T-cell (primary cell): ENCODE data around the gene CCDC70. TPM values are rescaled to one million over a fixed set of nuclear protein-coding genes. Genes with fewer than 3 reads are reported as not detected.
"Not testable (repeated sequence)": the region's sequence is repeated elsewhere in the genome, so short reads cannot be mapped to it uniquely, and the experiment has no call there.

ENCODE experiments used
- ATAC-seq, 4 experiments: fragments of 200-7000 bp in 3 of 4; fragments of 150-1000 bp in 1 of 4; cut with Tn5 transposase; replicated peaks in 1 of 4; 1 replicate in 3 of 4; 2 replicates in 1 of 4; pipeline ENCODE4 v1.10.0; 2021; ENCODE audit warnings: moderate library complexity in 3 of 4, mild to moderate bottlenecking in 2 of 4, moderate number of reproducible peaks in 1 of 4
- CTCF ChIA-PET, 2 donors: fragments of 300-600 bp; sonication (Branson Sonifier 250); formaldehyde crosslinking; loops; one replicate each; lab custom pipeline; 2022; ENCODE audit warnings: antibody characterized with exemption in 2 of 2; lab: Charles Lee
- POLR2A ChIA-PET, 2 donors: fragments of 300-600 bp; sonication (Branson Sonifier 250); formaldehyde crosslinking; loops; one replicate each; lab custom pipeline; 2022; ENCODE audit warnings: antibody characterized with exemption in 2 of 2; lab: Charles Lee
- DNase-seq, 35 experiments: peaks; one replicate each; pipeline versions ENCODE4 v3.0.0 to v3.0.0-alpha.2; 2013 to 2023
- H3K27ac ChIP-seq: one replicate; pipeline ENCODE4 v1.5.1; 2013; ENCODE audit warnings: low read length
- H3K27me3 ChIP-seq, 2 experiments: replicated peaks in 1 of 2; 1 replicate in 1 of 2; 2 replicates in 1 of 2; pipeline versions ENCODE4 v1.6.1 to v1.7.0; 2013; ENCODE audit warnings: low read length in 1 of 2, mixed read lengths in 1 of 2; ENCODE audit not compliant: control insufficient read depth in 2 of 2, insufficient read depth in 2 of 2; ENCODE audit errors: extremely low read depth in 1 of 2
- H3K36me3 ChIP-seq, 2 donors: 1 replicate in 1 of 2; 2 replicates in 1 of 2; pipeline versions ENCODE4 v1.6.1 to v1.7.0; 2013; ENCODE audit warnings: low read length in 1 of 2; ENCODE audit not compliant: control insufficient read depth in 2 of 2, insufficient read depth in 1 of 2; ENCODE audit errors: extremely low read depth in 1 of 2
- H3K4me1 ChIP-seq, 2 experiments: 1 replicate in 1 of 2; 2 replicates in 1 of 2; pipeline versions ENCODE4 v1.6.1 to v1.7.0; 2013; ENCODE audit warnings: low read length in 2 of 2, mixed read lengths in 1 of 2; ENCODE audit not compliant: insufficient read depth in 2 of 2, control insufficient read depth in 1 of 2; ENCODE audit errors: extremely low read depth in 1 of 2
- H3K4me3 ChIP-seq, 2 donors: 1 replicate in 1 of 2; 2 replicates in 1 of 2; pipeline versions ENCODE4 v1.5.1 to v1.7.0; 2013; ENCODE audit warnings: mild to moderate bottlenecking in 2 of 2, low read length in 1 of 2, moderate library complexity in 1 of 2; ENCODE audit not compliant: control insufficient read depth in 1 of 2; ENCODE audit errors: extremely low read depth in 1 of 2
- H3K9me3 ChIP-seq: 2 replicates; pipeline ENCODE4 v1.7.0; 2013
- H3K27ac Mint-ChIP-seq, 2 donors: one replicate each; pipeline ENCODE4 v1.8.0; 2020 to 2021; ENCODE audit warnings: mild to moderate bottlenecking in 2 of 2, mixed read lengths in 2 of 2
- H3K27me3 Mint-ChIP-seq, 2 donors: one replicate each; pipeline ENCODE4 v1.8.0; 2021 to 2022; ENCODE audit warnings: mixed read lengths in 2 of 2
- H3K36me3 Mint-ChIP-seq: one replicate; pipeline ENCODE4 v1.8.0; 2021; ENCODE audit warnings: mixed read lengths
- H3K4me1 Mint-ChIP-seq, 3 donors: one replicate each; pipeline ENCODE4 v1.8.0; 2020 to 2022; ENCODE audit warnings: mixed read lengths in 3 of 3, mild to moderate bottlenecking in 1 of 3
- H3K4me3 Mint-ChIP-seq, 3 donors: one replicate each; pipeline ENCODE4 v1.8.0; 2020 to 2022; ENCODE audit warnings: mild to moderate bottlenecking in 3 of 3, mixed read lengths in 3 of 3, moderate library complexity in 3 of 3
- H3K9me3 Mint-ChIP-seq, 3 donors: one replicate each; pipeline ENCODE4 v1.8.0; 2020 to 2022; ENCODE audit warnings: mixed read lengths in 3 of 3
- whole genome bisulfite sequencing: methylation state at CpG from one replicate; pipeline ENCODE4 v1.1.5; 2013; ENCODE audit warnings: missing lambda C conversion rate; ENCODE audit not compliant: insufficient coverage; 5-methylcytosine and 5-hydroxymethylcytosine counted together
- total RNA-seq, 35 experiments: library from RNA in 6 of 35; stranded (reverse) in 6 of 35; fragments of 120-200 nt in 1 of 35; gene quantifications; one replicate each; pipeline versions ENCODE4 v1.2.1 to v1.2.4 and lab custom pipeline; 2013 to 2026

CCDC70 gene
- total RNA-seq, 5 donors from 2014 or later (not counting 1 experiment from before 2014, with no cell fraction given): not detected

DNA sequence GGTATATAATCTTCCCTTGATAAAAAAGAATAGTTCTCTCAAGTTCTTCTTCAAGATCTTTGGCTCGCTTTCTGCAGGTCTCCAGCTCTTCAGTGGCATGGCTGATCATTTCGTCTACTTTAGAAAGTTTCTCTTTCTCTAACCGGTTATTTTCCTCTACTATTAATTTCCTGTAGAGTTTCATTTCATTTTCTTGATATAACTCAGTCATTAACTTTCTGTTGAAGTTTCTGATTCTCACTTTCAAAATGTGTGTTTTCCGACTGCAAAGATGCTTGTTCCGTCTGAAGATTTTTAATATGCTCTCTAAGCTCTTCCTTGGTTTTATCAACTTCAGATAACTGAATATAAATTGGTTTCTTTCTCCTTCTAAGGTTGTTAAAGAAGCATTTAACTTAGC, 47.5 kb downstream of the CCDC70 start:
- WGBS: no CpG with 5 or more reads among the region's 5 CpGs
- not testable (repeated sequence) for H3K4me1 ChIP-seq, H3K9me3 Mint-ChIP-seq, H3K27ac ChIP-seq, H3K27me3 ChIP-seq, H3K4me3 ChIP-seq, DNase-seq, H3K36me3 Mint-ChIP-seq, H3K9me3 ChIP-seq, H3K27me3 Mint-ChIP-seq, ATAC-seq, H3K36me3 ChIP-seq
- peaks cover 13 to 20% (median 20%) of the 10 kb centered on the region in 3 donors for H3K4me1 Mint-ChIP-seq
- CTCF ChIA-PET: interaction anchor here in 1 of 2 donors (0.5 kb wide), 1 partner anchor 51 kb away, joined by 3 read pairs; no protein-coding TSS in a partner anchor
- peak overlapping the region in 1 of 2 donors; percentile 12 for H3K27ac Mint-ChIP-seq
- POLR2A ChIA-PET: interaction anchor here in 1 of 2 donors (0.6 kb wide), 1 partner anchor 95 kb away, joined by 3 read pairs; no protein-coding TSS in a partner anchor
- peak overlapping the region; percentile 25 to 55 (median 26) for H3K4me3 Mint-ChIP-seq

DNA sequence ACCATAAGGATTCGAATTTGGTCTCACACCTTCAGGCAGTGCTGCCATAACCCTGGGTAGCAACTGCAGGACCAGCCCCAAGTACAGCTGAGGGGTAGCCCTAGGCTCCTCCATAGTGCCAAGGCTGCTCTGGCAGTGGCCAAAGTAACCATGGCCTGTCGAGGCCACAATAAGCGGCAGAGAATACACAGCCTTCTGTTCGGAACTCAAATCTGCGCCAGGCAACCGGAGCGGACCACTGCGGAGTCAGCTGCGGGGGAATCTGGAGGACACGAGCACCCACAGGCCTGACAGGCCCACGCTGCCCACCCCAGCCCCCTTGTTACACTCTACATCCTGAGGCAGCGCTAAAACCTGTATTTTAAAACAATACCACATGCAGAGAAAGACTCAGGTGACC, 48.7 kb downstream of the CCDC70 start:
- WGBS: 97% methylated on average over 12 of the region's 12 CpGs
- no peak for DNase-seq
- no peaks in the 10 kb centered on the region for H3K27me3 Mint-ChIP-seq
- H3K36me3 ChIP-seq: no peaks in the 10 kb centered on the region
- H3K36me3 Mint-ChIP-seq: no peaks in the 10 kb centered on the region
- peaks cover 0 to 5% of the 10 kb centered on the region in 2 experiments for H3K27me3 ChIP-seq
- H3K4me1 ChIP-seq: no peaks in the 10 kb centered on the region
- H3K4me3 ChIP-seq: no peak overlapping the region
- H3K4me1 Mint-ChIP-seq: peaks cover 13 to 20% (median 20%) of the 10 kb centered on the region in 3 donors
- no peak overlapping the region for H3K27ac ChIP-seq
- no peak overlapping the region for H3K27ac Mint-ChIP-seq
- ChIA-PET POLR2A (interaction anchor here in 1 of 2 donors (1.2 kb wide), 1 partner anchor 11 kb away, joined by 4 read pairs; no protein-coding TSS in a partner anchor), CTCF (interaction anchor here in 1 of 2 donors (0.5 kb wide), 1 partner anchor 230 kb away, joined by 3 read pairs; no protein-coding TSS in a partner anchor)
- H3K4me3 Mint-ChIP-seq: no peak overlapping the region
- no peaks in the 10 kb centered on the region for H3K9me3 Mint-ChIP-seq
- ATAC-seq: no peak
- no peaks in the 10 kb centered on the region for H3K9me3 ChIP-seq

DNA sequence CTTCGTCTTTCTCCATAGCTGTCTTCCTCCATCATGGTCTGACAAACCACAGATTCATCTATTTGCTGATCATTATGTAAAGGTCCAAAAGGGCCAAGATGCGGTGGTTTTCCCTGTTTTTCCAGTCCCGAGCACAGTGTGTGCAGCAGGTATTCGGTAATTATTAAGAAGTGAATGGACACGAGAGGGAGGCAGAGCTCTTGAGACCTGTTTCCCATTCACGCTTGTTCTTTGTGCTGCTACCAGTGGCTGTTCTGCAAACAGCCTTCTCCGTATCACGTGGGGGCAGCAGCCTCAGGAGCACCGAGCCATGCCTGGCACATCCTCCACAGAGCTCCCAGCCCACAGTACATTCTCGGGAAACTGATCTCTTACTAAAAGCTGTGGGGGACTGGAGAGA, 50.3 kb downstream of the CCDC70 start:
- WGBS: 100% methylated on average over 4 of the region's 10 CpGs

DNA sequence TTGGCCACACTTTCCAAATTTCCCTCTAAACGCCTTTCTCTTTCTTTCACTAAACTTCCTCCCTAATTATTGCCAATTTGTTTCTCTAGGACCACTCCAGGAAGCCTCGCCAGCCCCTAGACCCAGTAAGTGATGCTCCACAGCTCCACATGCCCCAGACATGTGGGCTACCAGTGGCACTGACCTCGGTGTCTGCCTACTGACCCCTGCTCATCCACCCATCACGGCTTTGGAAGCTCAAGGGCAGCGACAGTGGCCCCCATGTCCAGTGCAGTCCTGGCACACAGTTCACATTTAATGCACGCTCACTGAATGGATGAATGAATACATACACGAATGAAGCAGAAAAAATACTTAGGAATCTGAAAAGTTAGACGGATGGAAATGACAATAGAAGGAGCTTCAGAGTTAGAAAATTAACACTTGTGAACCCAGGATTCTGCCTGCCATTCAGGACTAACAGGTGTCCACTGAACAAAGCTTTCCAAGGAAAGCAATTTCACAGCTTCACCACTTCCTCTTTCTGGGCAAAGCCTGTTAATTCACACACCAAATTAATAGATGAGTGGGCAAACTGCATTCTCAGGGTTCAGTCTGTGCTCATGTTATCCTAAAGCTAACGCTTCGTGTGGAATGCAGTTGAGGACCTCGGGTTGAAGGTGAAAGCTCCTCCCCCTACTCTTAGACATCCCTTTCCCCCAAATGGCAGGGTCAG, 50.9 kb downstream of the CCDC70 start:
- DNase-seq: no peak
- no peak overlapping the region for H3K4me3 Mint-ChIP-seq
- CTCF ChIA-PET: no interaction called here
- H3K36me3 ChIP-seq: no peaks in the 10 kb centered on the region
- H3K4me3 ChIP-seq: no peak overlapping the region
- H3K9me3 ChIP-seq: no peaks in the 10 kb centered on the region
- POLR2A ChIA-PET: interaction anchor here in 1 of 2 donors (0.6 kb wide), 1 partner anchor 265 kb away, joined by 5 read pairs; no protein-coding TSS in a partner anchor
- no peak overlapping the region for H3K27ac ChIP-seq
- peaks cover 13 to 20% (median 18%) of the 10 kb centered on the region in 3 donors for H3K4me1 Mint-ChIP-seq
- no peaks in the 10 kb centered on the region for H3K27me3 ChIP-seq
- no peaks in the 10 kb centered on the region for H3K36me3 Mint-ChIP-seq
- no peaks in the 10 kb centered on the region for H3K9me3 Mint-ChIP-seq
- ATAC-seq: no peak
- peaks cover 0 to 6% of the 10 kb centered on the region in 2 donors for H3K27me3 Mint-ChIP-seq
- no peaks in the 10 kb centered on the region for H3K4me1 ChIP-seq
- peak overlapping the region in 1 of 2 donors; percentile 3 for H3K27ac Mint-ChIP-seq
- 90% methylated on average over 7 of the region's 11 CpGs for WGBS

More for the DNA sequence above, 50.3 kb downstream of the CCDC70 start:
- no peaks in the 10 kb centered on the region for H3K9me3 ChIP-seq
- no peak for DNase-seq
- H3K4me3 ChIP-seq: no peak overlapping the region
- no peak for ATAC-seq
- no peaks in the 10 kb centered on the region for H3K9me3 Mint-ChIP-seq
- H3K27ac Mint-ChIP-seq: no peak overlapping the region
- peaks cover 0 to 6% of the 10 kb centered on the region in 2 donors for H3K27me3 Mint-ChIP-seq
- no peaks in the 10 kb centered on the region for H3K4me1 ChIP-seq
- no peaks in the 10 kb centered on the region for H3K36me3 ChIP-seq
- POLR2A ChIA-PET: no interaction called here
- H3K4me3 Mint-ChIP-seq: no peak overlapping the region
- CTCF ChIA-PET: no interaction called here
- H3K27ac ChIP-seq: no peak overlapping the region
- peaks cover 13 to 20% (median 19%) of the 10 kb centered on the region in 3 donors for H3K4me1 Mint-ChIP-seq
- no peaks in the 10 kb centered on the region for H3K36me3 Mint-ChIP-seq
- peaks cover 0 to 2% of the 10 kb centered on the region in 2 experiments for H3K27me3 ChIP-seq

DNA sequence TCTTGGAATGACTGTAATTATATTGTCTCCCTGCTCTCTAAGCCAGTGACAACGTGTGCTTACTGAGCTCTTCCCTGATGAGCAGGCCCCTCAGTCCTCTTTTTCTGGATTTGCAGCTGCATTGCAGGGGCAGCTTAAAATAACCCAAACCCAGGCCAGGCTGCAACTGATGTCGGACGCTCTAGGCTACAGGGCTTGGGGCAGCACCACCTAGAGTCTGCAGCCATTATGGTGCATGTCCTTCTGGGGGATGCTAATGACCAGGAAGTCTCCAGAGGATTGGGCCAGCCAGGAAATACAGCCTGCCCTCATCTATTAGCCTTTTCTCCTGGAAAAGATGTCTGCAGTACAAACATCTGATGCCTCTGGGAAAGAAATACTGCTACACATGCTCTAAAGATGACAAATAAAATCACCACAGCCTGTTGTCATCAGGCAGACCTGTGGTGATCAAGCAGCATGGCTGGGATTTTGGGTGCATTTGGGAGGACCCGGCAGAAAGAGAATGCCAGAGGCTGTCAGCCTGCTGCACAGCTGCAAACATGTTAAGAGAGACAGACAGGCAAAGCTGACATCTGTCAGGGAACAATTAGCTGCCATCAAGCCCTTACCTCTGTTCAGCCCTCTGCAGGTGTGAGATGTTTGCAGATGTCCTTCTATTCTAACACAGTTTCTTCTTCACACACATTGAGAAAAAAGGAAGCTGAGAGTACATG, 51.8 kb downstream of the CCDC70 start:
- WGBS: 100% methylated on average over 2 of the region's 4 CpGs
- DNase-seq (no peak), ATAC-seq (no peak)
- H3K4me3 Mint-ChIP-seq: no peak overlapping the region
- no peaks in the 10 kb centered on the region for H3K36me3 Mint-ChIP-seq
- H3K4me3 ChIP-seq: no peak overlapping the region
- H3K27me3 ChIP-seq: no peaks in the 10 kb centered on the region
- H3K27ac ChIP-seq: no peak overlapping the region
- no peak overlapping the region for H3K27ac Mint-ChIP-seq
- H3K4me1 ChIP-seq: no peaks in the 10 kb centered on the region
- H3K4me1 Mint-ChIP-seq: peaks cover 13 to 20% (median 18%) of the 10 kb centered on the region in 3 donors
- H3K27me3 Mint-ChIP-seq: peaks cover 0 to 6% of the 10 kb centered on the region in 2 donors
- no peaks in the 10 kb centered on the region for H3K9me3 ChIP-seq
- no peaks in the 10 kb centered on the region for H3K36me3 ChIP-seq
- ChIA-PET POLR2A (no interaction called here), CTCF (no interaction called here)
- H3K9me3 Mint-ChIP-seq: no peaks in the 10 kb centered on the region

DNA sequence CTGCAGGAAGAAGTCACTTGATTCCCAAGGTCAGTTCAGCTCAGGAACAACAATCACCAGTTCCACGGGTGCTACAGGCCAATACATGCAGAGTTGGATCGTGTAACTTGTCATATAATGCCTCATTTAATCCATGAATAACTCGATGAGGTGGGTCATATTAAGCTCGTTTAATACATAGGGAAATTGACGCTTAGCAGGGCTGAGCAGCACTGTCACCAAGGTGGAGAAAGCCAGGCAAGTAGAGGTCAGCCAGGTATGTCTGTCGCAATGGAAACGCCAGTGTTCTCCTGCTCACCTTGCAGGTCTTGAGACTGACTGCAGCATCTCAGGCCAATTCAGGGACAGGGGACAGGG, 52.3 kb downstream of the CCDC70 start:
- Mint-ChIP-seq H3K4me3 (no peak overlapping the region), H3K27me3 (peaks cover 0 to 6% of the 10 kb centered on the region in 2 donors), H3K36me3 (no peaks in the 10 kb centered on the region), H3K4me1 (peaks cover 10 to 18% (median 15%) of the 10 kb centered on the region in 3 donors), H3K9me3 (no peaks in the 10 kb centered on the region), H3K27ac (no peak overlapping the region)
- no peak overlapping the region for H3K4me3 ChIP-seq
- no peak overlapping the region for H3K27ac ChIP-seq
- no peak for DNase-seq
- no peaks in the 10 kb centered on the region for H3K27me3 ChIP-seq
- ChIA-PET CTCF (no interaction called here), POLR2A (no interaction called here)
- no peak for ATAC-seq
- H3K36me3 ChIP-seq: no peaks in the 10 kb centered on the region
- H3K4me1 ChIP-seq: no peaks in the 10 kb centered on the region
- 94% methylated on average over 5 of the region's 7 CpGs for WGBS
- H3K9me3 ChIP-seq: no peaks in the 10 kb centered on the region
